SK-MEL-5 (cell line): ENCODE data around the gene CISH. TPM values are rescaled to one million over a fixed set of nuclear protein-coding genes. Genes with fewer than 3 reads are reported as not detected.

ENCODE experiments used
- DNase-seq: peaks from one replicate; pipeline ENCODE4 v3.0.0-alpha.2; 2016; ENCODE audit warnings: low read depth, low spot score
- in situ Hi-C: cut with HindIII; loops from 2 replicates; pipeline ENCODE4 v1.10.0; 2016; ENCODE audit warnings: low sequenced_read_pairs, high pct_unique_total_duplicates, low pct_unique_long_range_greater_than_20kb
- total RNA-seq: library from RNA; depleted of rRNA; stranded (reverse); fragments of >200 nt; shearing (Covaris generic); gene quantifications from 2 replicates; pipeline ENCODE4 v1.2.3, GENCODE V29; 2014

Gene CISH
- total RNA-seq, 1 experiment from 2014 or later = 0.16 TPM

DNA sequence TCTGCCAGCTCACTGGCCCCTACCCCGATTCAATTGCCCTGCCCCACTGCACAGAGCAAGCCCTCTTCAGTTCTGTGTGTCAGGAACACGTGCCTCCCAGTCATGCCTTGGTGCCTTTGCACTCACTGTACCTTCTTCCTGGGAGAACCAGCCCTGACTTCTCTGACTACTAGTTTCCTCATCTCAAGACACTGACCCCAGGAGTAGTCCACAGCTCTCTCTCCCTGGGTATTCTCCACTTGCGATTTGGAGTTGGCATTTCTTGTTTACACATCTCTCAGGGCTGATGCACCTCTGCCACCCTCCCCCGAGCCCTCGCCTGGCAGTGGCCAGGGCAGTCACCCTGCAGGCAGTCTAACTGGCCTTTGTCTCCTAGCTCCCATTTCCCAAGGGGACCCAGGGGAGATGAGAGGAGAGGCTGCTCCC is 5.7 kb downstream of the CISH start:
- peak; percentile 58 for DNase-seq
- in situ Hi-C loops = no loop called here

DNA sequence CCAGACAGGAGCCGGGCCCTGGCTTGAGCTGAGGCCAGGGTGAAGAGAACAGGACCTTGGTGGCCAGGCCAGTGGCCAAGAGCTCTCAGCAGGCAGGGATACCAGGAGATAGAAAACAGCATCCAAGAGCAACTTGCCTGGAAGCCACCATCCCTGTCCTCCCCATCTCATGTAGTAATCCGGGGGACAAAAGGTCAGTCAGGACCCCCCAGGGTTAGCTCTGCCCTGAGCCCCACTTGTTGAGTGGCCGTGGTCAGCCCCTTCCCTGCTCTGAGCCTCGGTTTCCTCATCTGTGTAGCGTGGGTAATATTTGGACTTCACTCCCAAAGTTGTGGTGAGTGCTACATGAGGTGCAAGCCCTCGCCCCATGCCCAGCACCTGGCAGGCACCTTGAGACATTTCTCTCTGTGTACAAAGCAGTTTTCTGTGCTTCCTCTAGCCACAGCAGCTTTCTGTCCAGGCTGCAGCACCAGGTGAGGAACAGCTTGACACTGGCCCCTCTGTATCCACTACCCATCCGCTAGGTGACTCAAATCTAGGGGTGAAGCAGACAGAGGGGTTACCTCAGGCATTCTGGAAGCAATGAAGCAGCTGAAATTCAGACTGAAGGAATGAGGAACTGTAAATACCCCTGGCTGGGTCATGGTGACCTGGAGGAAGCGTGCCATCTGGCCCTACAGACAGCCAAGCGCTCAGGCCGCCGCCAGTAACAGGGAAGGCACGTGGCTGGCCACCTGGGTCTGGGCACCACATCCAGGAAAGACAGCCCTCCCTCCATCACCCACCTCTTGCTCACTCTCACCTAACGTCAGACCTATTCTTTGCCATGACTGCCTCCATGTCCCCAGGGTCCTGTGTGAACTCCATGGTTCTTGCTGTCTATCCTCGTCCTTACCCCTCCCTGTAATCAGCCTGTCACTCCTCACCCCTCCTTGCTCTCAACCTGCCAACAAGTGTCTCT is 6.7 kb downstream of the CISH start:
- in situ Hi-C loops = no loop called here
- no peak for DNase-seq

DNA sequence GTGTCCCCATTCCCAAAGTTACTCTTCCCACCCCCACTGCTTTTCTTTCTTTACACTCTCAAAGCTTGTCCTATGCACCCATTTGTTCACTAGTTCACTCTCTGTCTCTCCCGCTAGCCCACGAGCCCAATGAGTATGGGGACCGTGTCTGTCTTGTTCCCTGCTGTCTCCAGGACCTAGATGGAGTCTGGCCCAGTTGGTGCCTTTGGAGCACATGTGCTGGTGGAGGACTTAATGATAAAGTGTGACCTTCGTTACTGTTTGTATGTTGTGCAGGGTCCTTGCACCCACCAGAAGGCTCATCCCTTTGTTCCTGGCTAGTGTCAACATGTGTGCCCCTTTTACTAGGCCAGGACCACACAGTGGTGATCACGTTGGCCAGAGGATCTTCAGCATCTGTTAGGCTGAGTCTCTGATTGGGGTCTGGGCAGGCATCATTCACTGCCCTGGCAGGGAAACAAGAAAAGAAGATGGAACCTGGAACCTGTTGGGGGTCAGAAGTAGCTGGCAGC is 7.4 kb downstream of the CISH start:
- in situ Hi-C loops = no loop called here
- DNase-seq = no peak

DNA sequence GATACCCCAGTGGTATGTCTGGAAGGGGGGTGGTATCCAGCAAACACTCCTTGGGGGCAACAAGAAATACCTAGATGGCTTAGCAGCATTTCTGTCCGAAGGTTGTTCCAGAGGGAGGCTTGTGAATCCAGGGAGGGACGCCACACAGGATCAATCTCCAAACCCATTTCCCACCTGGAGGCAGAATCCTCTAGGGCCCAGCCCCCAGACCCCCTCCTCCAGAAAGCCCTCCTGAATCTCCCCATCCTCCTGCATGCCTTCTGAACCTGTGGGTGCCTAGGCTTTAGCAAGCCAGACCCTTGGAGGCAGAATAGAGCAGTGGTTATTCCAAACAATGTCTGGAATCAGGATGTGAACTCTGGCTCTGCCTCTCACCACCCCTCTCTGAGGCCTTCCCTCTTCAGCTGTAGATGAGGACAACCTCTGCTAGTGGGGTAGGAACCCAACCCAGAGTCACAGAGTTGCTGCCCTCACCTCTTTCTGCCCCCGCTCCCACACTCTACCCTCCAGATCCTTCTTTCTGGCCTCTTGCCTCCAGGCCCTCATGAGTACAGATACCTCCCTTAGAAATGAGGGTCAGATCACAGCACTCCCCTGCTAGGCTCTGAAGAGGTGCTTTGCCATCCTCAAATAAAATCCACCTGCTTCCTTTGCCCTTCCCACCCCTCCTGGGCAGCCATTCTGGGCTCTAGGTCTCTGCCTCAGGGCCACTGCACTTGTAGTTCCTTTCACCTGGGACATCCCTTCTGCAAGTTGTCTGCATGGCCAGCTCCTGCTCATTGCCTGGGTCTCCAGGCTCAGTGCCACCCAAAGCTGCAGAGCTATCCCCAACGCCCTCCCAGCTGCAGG is 8.1 kb downstream of the CISH start:
- DNase-seq = no peak
- in situ Hi-C loops = no loop called here

DNA sequence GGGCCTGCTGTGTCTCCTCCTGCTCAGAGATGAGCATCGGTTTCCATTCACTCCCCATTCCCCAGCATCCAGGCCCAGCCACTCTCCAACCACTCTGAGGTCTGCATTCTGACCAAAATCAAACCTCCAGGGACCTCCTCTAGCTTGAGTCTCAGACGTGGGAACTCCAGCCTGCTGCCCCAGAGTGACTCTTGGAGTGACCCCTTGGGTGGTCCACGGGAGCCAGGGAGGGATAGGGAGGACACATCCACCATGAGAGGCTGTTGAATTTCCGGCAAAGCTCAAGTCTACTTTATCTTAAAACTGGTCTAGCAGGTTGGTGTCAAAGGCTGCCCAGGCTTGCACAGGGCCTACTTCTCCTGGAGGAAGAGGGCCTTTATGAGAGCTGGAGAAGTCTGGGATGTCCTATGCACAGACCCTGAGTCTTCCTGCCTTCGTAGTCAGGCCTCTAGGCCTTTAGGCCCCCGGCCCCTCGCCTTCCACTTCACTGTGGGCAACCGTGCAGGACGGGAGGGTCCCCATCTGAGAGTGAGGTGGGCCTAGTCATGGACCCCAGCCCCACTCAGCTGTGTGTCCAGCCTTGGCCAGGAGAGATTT is 8.9 kb downstream of the CISH start:
- no peak for DNase-seq
- in situ Hi-C loops = no loop called here

DNA sequence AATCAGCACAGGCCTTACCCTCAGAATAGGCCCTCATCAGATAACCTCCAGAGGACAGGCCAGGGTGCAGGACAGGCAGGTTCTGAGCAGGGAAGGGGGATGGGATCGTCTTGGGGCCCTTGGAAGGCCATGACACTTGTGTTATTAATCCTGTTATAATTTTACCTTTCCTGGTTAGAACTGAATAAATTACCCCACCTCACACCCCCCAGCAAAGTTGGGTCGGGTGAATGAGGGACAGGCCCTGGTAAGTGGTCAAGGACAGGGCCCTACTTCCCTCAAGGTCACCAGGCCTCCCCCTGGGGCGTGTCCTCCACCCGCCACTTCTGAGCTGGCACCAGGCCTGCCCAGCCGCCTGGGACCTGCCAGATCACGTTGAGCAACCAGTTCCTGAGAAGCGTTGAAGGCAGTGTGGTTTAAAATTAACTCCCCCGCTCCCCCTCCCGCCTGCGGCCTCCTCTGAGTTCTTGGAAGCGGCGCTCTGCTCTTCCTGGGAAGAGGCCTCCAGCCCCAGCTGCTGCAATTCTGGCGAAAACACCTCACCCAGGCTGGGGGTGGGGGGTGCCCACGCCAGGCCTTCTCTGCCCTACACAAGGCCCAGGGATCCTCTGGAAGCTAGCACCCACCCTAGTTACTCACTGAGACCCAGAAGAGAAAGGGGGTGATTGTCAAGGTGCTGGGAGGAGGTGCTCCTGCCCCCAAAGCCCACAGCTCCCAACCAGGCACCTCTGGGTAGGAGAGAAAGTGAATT is 10.6 kb downstream of the CISH start:
- in situ Hi-C loops = no loop called here
- DNase-seq = peak; percentile 27

DNA sequence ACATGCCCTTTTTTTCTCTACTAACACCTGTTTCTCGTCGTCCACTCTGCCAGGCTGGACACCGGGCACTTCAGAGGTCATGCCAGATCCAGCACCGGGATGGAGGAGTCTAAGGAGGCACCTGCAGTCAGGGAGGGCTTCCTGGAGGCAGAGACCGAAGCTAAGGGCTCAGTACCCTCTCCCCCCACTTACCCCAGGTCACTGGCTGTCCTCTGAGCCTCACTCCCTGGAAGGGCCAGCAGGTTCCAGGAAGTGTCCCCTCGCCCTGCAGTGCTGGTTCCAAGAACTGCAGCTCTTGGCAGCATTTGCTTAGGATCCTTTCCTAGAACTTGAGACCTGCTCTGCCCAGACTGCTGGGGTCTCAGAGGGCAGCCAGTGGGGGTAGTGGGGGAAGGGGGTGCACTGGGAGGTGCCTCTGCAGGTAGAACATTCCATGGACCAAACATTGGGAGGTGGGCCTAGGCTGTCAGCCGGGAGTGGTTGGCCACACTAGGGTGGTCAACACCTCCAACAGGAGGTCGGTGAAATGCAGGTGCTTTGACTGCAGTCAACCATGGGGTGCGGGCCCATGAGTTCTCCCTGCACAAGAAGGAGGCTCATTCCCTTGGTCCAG is 11.3 kb downstream of the CISH start:
- no peak for DNase-seq
- in situ Hi-C loops = no loop called here

DNA sequence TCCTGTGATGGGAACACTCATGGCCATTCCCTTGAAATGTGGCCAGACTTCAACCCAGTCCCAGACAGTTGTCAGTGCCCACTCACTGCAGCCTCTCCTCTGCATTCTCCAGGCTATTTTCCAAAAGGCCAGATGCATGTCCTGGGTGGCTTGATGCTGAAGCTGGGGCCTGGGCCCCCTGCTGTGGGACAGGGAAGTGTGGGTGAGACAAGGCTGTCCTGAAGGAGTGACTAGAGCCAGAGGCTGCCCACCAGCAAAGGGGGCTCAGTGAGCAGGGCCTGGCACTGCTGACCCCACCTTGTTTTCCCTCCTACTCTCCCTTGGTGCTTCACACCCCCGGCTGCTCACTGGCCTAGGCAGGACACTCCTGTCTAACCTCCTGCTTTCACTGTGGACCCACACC is 11.9 kb downstream of the CISH start:
- DNase-seq = no peak
- in situ Hi-C loops = no loop called here

DNA sequence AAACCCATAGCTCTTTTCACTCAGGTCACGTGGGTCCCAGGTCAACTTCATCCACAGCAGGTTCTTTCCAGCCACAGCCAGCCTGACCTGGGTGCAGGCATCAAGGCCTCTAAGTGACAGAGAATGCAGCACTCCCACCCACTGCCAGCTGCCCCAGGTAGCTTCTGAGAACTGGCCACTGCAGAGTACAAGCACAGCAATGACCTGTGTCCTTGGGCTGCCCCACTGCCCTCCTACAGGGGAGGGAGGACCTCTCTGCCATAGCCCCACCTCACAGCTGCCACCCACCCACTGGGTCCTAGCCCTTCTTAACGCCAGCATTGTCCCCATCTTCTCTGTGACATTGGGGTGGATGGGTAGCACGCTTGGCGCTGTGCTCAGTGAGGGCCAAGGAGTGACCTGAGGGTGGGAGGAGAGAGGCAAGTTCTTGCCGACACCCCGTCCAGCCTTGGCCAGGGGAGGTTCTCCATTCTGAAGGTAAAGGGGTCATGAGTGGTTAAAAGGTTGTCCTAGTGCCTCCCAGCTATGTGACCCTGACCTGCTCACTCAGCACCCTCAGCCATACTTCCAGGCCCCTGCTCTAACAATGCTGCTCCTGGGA is 12.4 kb downstream of the CISH start:
- DNase-seq = no peak
- in situ Hi-C loops = no loop called here

DNA sequence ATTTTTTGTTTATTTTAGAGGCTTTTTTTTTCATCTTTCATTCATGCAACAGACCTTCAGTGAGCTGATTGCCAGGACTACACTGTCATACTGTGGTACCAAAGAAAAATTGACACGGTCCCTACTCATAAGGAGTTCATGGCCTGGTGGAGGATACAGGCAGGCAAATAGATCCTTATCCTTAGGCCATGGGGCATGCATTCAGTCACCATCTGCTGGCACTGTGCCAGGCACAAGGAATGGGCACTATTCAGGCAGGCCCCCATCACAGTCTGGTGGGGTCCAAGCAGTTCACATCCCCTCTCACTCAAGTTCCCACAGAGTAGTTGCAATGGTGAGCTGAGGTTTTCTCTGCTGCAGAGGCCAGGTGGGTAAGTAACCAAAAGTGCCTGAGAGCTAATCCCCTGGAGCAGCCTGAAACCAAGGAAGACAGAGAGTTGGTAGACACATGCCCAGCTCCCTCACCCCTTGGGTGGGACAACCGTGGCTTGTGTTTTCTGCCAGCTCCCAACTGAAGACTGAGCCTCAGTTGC is 17.3 kb downstream of the CISH start:
- in situ Hi-C loops = no loop called here
- DNase-seq = no peak

DNA sequence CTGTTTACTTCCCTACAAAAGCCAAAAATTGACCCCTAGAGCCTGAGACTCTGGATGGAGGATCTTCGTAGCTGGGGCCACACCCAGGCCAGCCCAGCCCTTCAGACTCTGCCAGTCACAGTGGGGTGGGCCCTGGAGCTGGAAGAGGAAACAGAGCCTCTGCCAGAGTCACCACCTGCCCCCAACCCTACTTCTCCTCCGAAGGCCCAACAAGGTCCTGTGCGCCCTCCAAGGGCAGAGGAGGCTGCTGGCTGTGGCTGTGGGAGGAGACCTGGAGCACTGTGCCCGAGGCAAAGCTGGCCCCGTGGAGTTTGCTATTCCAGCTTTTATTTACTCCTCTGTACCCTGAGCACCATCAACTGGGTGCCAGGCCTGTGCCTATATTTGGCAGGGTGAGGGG is 19.0 kb downstream of the CISH start:
- in situ Hi-C loops = no loop called here
- DNase-seq = no peak

DNA sequence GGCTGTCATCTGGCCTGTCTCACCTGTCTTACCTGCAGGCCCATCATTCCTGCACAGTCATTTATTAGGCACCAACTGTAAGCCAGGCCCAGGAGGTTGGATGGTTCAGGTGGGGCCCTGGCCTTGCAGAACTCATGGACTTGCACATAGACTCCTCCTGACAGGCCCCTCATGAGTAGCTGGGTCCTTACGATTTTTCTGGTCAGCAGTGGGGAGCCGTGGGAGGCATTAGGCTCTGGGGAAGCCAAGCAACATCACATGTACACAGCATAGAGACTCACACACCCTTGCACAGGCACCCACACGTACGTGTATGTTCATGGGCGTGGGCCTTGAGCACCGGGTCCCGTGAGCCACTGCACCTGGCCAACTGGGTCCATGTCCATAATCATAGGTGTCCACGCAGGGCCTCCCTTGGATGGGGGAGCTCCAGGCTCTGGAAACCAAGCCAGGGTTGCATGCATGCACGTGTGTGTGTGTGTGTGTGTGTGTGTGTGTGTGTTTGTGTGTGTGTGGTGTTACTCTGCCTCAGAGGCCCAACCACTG is 20.3 kb downstream of the CISH start:
- in situ Hi-C loops = no loop called here
- DNase-seq = no peak

DNA sequence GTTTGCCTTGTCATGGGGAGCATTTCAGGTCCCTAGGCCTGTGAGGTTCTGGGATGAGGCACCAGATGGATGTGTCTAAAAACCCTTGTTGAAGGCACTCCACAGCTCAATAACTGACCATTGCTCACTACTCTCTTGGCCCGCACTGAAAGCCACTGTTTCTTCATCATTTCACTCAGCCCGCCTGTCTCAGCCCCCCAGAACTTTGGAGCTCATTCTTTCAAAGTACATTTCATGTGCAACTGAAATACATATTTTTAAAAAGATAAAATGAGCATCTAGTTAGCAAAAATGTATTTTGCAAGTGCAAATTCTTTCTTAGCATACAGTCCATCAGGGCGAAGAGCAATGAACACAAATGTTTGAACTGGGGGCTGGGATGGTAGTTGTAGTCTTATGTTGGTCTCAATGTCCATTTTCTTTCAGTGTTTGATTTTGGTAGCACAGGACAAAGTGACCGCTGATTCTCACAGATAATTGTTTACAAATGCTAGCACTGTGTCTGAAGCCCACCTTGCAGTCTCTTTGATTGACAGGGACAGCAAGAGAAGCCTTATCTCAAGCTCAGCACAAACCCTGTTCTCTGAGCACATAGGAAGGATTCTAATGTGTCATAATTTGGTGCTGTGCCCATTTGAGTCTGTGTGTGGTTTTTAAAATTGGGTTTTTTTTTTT is 22.7 kb downstream of the CISH start:
- in situ Hi-C loops = no loop called here
- no peak for DNase-seq

DNA sequence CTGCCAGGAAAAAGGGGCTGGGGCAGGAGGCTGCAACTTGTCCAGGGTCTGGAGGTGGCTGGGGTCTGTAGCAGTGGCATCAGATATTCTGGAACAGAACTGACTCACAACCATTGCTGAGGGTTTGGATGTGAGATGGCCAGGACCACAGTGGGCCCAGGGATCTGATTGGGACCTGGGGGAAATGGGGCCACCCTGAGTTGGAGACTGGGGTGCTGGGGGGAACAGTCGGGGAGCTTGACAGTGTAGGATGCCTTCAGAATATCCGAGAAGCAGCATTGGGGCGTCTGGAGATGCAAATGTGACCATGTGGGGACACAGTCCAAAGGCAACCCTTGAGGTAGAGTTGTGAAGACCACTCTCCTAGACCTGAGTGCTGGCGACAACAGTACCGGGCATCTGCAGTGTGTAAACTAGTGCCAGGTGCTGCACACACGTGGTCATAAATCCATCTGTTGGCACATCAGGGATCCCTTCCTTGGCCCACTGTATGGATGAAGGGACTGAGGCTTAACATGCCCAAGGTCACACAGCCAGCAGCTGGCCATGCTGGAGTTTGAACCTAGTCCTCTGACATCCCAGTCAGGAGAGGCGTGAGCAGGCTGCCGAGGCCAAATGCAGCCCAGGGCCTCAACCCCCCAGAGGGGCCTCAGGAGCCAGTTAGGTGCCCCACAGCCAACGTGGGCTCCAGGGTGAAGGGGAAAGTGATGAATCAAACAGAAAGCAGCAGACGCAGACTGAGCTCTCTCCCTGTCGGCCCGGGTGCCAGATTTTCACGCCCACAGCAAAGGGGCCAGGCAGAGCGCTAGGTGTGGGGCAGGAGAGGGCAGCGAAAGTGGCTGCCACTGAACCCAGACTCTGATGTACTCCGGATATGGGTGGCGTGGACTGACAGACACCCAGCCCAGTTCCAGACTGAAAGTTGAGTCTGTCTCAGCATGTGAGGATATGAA is 23.5 kb downstream of the CISH start:
- DNase-seq = no peak
- in situ Hi-C loops = no loop called here

DNA sequence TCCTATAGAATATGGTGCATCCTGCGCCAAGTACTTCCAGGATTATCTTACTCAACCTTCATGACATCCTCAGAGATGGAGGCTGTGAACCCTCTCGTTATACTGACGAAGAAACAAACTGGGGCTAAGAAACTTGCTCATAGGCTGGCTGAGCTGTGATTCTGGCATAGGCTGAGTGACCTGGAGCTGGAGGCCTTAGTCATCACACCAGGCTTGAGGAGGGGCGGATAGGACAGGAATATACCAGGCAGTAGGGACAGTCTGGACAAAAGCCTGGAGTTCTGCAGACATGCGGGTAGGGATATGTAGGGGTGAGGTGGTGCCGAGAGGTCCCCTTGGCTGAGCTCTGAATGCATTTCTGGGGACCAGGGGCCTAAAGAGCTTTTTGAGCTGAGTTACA is 24.2 kb downstream of the CISH start:
- DNase-seq = no peak
- in situ Hi-C loops = no loop called here
